HG02610 (cell line): ENCODE data around the gene CST4.
A peak's percentile ranks its signal among the peaks of the same experiment; 100 is the strongest.
"Not testable (repeated sequence)": the region's sequence is repeated elsewhere in the genome, so short reads cannot be mapped to it uniquely, and the experiment has no call there.

Experiments used
- ATAC-seq: cut with Tn5 transposase; IDR thresholded peaks from one replicate; pipeline ENCODE4 v1.9.1; 2021; ENCODE audit warnings: mild to moderate bottlenecking, moderate library complexity; ENCODE audit not compliant: unreplicated experiment

CST4 gene

GRCh38 chr20:23644164-23644563 is 44.7 kb downstream of the CST4 start:
- ATAC-seq, result no peak

GRCh38 chr20:23643659-23644058 is 45.2 kb downstream of the CST4 start:
- no peak for ATAC-seq

GRCh38 chr20:23641936-23642751 is 46.7 kb downstream of the CST4 start:
- ATAC-seq, result no peak

GRCh38 chr20:23640671-23641667 is 47.9 kb downstream of the CST4 start:
- no peak for ATAC-seq

GRCh38 chr20:23640018-23640601 is 48.7 kb downstream of the CST4 start:
- no peak for ATAC-seq

GRCh38 chr20:23639490-23639958 is 49.3 kb downstream of the CST4 start:
- no peak for ATAC-seq

- ATAC-seq, result no peak
Measured at GRCh38 chr20:23638309-23638708, 50.5 kb downstream of the CST4 start.

- peak; percentile 45 for ATAC-seq
Measured at GRCh38 chr20:23637282-23638221, 51.3 kb downstream of the CST4 start, which contains the start of gene CST3. TSS of gene CST3 (minus strand) at chr20:23637955. CDS start at chr20:23637862, 93 bp downstream.

- no peak for ATAC-seq
Measured at GRCh38 chr20:23636908-23637281, 51.9 kb downstream of the CST4 start.

GRCh38 chr20:23636182-23636907 is 52.5 kb downstream of the CST4 start:
- ATAC-seq, result no peak

GRCh38 chr20:23635768-23636090 is 53.1 kb downstream of the CST4 start:
- ATAC-seq, result not testable (repeated sequence)
